Activated CD8-positive, alpha-beta memory T cell treated with anti-CD3 and anti-CD28 coated beads, Interleukin-2, amount 50 U/mL, for 24 hours (primary cell): Measurements from ENCODE around the gene HYAL3.
"Not testable (repeated sequence)": the region's sequence is repeated elsewhere in the genome, so short reads cannot be mapped to it uniquely, and the experiment has no call there.

Source experiments
- DNase-seq: peaks from one replicate; pipeline ENCODE4 v3.0.0-alpha.2; 2020; ENCODE audit errors: extremely low read depth

HYAL3 gene

DNA sequence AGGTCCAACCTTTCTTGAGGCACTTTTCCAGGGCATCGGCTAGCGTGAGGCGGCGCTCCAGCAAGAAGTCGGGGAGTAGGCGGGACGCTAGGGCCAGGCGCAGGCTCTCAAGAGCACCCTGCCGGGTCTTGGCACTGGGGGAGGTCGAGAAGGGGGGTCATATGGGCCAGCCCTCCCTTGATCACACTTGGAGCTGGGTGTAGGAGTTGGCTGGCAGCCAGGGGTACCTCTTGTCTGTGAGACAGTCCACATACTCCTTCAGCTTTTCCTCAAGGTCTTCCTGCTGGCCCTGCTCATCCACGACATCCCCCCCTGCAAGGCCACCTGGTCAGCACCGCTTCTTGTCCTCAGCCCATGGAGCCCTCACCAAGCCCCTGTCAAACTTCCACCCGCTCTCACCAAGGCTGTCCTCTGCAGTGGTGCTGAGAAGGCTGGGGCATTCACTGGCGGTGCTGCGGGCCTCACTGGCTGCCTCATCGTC lies 9.0 kb downstream of the HYAL3 start:
- no peak for DNase-seq

DNA sequence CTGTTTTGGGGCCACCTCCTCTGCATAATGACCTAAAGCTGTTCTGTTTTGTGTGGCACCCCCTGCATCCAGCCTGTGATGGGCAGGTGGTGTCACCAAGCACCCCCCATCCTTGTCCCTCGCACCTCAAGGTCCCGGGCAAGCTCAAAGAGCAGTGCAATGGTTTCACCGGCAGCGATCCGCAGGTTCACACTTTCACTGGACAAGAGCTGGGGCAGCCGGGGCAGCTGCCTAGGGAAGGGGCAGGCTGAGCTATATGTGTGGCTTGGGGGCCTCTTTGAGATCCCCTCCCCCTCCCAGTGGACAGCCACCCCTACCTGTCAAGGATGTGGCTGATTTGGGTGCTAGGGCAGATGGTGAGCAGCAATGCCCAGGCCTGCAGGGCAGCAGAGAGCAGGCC lies 10.1 kb downstream of the HYAL3 start:
- no peak for DNase-seq

DNA sequence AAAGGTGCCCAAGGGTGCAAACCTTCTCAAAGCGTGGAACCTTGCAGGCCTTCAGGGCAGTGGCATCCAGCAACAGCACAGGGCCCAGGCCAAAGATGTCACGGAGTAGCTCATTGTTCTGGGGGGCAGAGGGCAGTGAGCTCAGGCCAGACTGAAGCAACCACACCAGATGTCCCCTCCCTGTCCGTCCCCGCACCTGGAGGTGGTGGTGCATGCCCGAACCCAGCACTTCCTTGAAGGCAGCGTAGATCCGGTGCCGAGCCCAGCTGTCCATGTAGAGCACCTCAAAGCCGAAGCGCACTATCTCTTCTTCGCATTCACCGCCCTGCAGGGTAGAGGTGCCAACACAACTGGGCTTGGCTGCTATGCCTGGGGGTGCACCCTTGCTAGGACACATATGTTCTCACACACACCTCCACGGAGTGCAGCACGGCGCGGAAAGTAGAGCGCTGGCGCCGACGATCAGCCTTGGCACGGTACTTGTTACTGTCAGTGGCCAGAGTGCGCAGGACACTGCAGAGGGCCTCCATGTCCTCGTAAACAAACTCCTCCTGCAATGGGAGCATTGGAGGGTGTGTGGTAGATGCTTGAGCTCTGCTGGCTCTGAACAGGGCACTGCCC lies 10.7 kb downstream of the HYAL3 start:
- no peak for DNase-seq

DNA sequence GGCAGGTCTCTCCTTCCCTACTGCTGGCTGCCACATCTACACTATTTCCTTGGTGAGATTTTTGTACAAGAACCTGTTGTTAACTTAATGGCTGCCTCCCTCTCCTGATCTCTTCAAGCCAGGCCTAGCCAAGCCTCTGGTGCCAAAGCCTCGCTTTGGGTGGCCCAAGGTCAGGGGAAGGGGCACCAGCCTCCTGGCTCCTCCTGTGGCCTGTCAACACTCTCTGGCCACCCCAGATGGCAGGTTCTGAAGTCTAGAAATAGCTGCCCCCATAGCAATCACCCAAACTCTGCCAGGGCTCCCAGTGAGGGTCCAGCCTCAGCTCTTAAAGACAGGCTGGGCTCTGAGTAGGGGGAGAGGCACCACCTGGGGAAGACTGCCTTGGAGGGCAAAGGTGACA lies 11.9 kb downstream of the HYAL3 start:
- DNase-seq: no peak

DNA sequence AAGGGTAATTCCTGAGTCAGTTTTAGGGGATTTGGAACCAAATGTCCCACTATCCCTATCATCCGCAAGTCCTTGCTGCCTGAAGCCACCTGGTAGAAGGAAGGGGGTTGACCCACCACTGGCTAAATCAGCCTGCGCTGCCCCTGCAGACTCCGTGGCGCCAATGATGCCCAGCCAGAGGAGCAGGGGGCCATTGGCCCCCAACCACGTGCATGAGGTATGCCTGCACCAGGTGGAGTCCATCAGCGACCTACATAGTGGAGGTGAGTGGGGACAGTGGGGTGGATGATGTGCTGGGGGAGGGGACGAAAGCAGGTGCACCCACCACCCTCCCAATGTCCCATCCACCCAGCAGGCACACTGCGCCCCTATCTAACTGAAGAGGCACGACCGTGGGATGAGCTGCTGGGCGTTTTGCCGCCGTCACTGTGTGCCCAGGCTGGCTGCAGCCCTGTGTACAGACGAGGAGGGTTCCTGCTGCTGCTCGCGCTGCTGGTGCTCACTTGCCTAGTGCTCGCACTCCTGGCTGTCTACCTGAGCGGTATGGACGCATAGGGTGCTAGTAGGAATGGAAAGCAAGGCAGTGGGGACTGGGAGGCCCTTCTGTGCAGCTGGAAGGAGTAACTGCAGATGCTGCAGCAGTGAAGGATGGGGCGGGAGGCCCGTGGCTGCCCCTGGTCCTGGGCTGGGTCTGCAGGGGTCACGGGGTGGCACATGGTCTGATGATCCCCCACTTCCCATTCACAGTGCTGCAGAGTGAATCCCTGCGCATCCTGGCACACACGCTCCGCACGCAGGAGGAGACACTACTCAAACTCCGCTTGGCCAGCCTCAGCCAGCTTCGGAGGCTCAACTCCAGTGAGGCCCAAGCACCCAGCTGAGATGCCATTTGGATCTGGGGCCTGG lies 12.6 kb downstream of the HYAL3 start:
- DNase-seq: no peak

DNA sequence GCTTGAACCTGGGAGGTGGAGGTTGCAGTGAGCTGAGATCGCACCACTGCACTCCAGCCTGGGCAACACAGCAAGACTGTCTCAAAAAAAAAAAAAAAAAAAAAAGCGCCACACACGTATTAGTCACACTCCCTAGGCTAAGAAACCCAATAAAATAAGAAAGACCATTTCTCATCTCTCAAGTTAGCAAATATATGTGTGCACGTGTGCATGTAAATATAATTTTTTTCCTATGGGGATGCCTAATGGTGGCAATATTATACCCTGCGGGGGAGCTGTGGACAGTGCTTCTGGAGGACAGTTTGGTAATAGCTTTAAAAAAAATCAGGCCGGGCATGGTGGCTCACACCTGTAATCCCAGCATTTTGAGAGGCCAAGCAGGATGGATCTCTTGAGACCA lies 15.1 kb downstream of the HYAL3 start:
- not testable (repeated sequence) for DNase-seq

DNA sequence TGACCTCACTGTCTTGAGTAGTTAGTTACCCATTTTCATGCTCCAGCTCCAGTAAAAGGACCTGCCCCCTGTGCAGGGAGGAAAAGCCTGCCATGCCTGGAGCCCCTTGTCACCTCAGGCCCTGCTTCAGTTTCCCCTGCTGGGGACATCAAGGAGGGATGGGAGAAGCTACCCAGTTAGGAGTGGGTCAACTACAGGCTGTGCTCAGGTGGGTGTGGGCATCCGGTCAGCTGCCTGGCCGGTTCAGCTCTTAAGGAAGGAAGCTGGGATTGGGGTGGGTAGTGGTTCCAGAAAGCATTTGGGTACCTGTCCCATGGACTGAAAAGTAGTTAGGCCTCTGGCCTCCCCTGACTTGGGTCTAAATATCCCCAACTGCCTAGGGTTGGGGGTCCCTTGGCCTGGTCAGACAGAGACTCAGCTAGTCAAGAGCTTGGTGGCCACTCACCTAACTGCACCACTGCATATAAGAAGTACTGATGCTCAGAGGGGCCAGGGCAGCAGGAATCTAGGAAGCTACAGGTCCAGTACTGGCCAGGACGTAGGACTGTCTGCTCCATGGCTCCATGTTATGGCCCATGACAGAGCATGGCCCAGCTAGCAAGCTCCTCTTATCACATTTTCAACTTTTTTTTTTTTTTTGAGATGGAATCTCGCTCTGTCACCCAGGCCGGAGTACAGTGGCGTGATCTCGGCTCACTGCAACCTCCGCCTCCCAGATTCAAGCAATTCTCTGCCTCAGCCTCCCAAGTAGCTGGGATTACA lies 19.8 kb downstream of the HYAL3 start:
- no peak for DNase-seq

DNA sequence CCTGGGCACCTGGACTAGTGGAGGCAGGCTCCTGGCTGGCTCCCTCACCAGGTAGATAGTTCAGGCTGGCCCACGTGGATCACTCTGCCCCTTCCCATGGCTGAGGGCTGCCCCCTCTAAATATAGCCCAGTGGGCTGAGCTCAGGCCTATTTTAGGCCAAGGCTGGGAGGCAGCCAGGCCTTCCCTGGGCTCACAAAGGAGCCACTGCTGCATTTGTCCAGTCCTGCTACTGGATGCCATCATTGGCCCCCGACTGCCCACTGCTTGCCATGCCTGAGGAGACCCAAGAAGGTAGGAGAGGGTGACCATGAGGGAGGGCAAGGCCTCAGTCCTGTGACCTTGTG lies 20.4 kb downstream of the HYAL3 start, which contains the start of gene LSMEM2:
TSS of gene LSMEM2 (plus strand) at position 208 of the 345 bp plus-strand sequence. CDS start at position 235, 27 bp downstream.
- DNase-seq: no peak

DNA sequence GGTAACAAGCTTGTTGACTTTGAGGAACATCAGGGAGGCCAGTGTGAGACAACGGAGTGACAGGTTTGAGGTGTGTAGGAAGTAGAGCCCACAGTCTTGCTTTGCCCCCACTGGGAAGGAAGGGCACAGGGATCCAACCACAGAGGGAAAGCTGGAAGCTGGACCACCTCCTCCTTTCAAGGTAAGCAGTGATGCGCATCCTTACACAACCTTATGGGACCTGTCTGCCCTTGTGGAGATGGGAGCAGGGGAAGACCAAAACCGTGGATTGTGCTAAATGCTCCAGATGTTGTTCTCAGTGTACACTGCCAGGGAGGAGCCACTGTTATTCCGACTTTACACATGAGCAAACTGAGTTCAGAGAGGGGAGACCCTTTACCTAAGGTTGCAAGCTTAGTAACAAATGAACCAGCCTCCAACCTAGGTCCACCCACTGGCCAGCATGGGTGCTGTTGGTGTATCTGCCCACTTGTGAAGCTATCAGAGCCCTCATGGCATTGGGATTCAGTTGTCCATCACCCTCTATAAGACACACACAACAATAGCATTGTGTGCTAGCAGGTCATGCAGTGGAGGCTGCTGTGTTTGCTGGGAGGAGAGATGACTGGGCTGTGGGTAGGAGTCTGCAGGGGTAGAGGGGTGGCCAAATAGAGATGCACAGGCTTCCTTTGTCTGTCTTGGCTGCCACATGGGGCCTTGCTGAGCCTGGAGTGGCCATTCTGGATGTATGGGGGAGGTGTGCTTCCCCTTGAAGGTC lies 20.9 kb downstream of the HYAL3 start:
- no peak for DNase-seq

DNA sequence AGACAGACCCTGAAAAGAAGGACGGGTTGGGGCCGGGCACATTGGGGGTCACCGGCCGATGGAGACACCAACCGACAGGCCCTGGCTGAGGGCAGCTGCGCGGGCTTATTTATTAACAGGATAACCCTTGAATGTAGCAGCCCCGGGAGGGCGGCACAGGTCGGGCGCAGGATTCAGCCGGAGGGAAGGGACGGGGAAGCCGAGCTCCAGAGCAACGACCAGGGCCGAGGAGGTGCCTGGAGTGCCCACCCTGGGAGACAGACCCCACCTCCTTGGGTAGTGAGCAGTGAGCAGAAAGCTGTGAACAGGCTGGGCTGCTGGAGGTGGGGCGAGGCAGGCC lies 22.5 kb downstream of the HYAL3 start:
- DNase-seq: no peak

DNA sequence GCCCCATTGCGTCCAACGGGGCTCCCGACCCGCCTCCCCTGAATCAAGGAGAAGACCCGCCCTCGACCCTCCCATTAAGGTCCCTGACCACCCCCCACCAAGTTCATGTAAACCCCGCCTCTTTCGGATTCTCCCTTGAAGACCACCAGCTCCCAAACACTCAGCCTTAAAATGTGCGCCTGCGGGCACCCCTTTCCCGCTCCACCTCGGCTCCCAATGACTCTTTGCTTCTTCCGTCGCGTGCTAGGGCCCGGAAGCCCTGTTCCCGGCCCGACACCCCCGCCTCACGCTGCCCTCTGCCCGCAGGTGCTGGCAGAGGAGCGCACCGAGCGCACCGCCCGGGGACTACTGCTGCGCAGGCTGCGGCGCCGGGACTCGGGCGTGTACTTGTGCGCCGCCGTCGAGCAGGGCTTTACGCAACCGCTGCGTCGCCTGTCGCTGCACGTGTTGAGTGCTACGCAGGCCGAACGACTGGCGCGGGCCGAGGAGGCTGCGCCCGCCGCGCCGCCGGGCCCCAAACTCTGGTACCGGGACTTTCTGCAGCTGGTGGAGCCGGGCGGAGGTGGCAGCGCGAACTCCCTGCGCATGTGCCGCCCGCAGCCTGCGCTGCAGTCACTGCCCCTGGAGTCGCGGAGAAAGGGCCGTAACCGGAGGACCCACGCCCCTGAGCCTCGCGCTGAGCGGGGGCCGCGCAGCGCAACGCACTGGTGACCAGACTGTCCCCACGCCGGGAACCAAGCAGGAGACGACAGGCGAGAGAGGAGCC lies 23.0 kb downstream of the HYAL3 start:
- DNase-seq: no peak

DNA sequence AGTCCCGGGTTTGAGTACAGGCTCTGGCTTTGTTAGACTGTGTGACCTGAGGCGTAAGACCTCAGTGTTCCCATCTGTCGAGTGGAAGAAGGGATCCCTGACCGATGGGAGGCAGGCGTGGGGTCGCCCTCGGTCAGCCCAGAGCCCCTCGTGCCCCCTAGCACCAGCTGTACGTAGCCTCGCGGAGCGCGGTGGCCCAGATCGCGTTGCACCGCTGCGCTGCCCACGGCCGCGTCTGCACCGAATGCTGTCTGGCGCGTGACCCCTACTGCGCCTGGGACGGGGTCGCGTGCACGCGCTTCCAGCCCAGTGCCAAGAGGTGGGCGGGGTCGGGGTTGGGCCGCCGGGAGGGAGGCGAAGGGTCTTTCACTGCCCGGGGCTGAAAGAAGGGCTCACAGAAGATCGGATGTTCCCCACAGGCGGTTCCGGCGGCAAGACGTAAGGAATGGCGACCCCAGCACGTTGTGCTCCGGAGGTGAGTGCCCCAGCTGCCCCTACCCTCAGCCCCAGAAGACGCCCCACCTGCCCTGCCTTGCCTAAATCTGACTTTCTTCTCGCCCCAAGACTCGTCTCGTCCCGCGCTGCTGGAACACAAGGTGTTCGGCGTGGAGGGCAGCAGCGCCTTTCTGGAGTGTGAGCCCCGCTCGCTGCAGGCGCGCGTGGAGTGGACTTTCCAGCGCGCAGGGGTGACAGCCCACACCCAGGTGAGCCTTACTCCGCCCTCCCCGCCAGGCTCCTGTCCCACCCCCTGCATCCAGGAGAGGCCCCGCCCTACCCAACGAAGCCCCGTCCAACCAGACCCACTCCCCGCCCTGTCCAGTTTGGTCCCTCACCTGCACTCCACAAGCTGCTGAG lies 23.8 kb downstream of the HYAL3 start:
- DNase-seq: no peak

DNA sequence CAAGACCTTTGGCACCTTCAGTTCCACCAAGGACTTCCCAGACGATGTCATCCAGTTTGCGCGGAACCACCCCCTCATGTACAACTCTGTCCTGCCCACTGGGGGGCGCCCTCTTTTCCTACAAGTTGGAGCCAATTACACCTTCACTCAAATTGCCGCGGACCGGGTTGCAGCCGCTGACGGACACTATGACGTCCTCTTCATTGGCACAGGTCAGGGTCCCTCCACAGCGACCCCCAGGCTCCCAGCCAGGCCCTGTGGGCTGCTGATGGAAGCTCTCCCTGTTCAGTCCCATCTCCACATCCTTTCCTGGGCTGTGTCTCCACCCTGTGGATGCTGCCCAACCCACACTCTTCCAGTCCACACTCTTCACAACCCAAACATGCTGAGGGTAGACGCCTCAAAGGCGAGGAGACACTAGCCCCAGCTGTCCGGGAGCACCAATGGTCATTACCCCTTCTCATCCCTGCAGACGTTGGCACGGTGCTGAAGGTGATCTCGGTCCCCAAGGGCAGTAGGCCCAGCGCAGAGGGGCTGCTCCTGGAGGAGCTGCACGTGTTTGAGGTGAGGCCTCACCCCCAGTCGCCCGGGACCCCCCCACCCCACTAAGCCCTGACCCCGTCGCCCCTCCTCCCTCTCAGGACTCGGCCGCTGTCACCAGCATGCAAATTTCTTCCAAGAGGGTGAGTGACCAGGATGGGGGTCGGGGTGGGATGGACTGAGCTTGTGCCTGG lies 24.7 kb downstream of the HYAL3 start:
- peak; percentile 39 for DNase-seq

DNA sequence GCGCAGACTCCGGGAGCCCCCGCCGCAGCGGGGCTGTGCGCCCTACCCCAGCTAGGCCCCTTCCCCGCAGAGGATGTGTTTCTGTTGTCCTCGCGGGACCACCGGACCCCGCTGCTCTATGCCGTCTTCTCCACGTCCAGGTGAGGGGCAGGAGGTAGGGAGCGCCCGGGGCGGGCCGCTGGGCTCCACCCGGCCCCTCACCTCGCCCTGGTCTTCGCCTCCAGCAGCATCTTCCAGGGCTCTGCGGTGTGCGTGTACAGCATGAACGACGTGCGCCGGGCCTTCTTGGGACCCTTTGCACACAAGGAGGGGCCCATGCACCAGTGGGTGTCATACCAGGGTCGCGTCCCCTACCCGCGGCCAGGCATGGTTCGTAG lies 25.5 kb downstream of the HYAL3 start:
- DNase-seq: no peak

DNA sequence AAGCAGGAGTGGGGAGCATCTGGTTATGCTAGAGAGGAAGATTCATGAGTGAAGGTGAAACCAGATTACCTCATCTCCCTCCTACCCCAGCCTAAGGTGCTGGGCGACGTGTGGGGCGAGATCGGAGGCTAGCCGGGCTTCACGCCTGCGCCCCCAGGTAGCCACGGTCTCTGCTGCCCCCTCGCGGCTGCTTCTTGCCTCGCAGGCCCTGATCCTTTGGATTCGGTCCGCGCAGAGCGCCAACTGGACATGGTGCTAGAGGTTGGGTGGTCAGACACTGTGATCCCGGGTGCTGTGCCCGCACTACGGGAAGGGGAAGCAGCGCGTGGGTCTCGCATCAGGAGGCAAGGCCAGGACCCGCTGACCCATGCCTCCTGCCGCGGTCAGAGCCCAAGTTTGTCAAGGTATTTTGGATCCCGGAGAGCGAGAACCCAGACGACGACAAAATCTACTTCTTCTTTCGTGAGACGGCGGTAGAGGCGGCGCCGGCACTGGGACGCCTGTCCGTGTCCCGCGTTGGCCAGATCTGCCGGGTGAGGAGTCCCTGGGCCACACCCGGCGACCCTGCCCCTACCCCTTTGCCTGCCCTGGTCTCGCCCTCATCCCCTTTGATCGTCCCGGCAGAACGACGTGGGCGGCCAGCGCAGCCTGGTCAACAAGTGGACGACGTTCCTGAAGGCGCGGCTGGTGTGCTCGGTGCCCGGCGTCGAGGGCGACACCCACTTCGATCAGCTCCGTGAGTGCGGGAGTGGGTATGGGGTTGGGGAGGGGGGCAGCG lies 26.1 kb downstream of the HYAL3 start:
- DNase-seq: peak; percentile 73

DNA sequence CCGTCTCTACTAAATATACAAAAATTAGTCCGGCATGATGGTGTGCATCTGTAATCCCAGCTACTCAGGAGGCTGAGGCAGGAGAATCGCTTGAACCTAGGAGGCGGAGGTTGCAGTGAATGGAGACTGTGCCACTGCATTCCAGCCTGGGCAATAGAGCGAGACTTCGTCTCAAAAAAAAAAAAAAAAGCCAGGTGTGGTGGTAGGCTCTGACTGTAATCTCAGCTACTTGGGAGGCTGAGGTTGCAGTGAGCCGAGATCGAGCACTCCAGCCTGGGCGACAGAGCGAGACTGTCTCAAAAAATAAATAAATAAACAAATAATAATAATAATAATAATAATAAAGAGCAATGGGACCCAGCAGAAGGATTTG lies 26.7 kb downstream of the HYAL3 start:
- DNase-seq: not testable (repeated sequence)

DNA sequence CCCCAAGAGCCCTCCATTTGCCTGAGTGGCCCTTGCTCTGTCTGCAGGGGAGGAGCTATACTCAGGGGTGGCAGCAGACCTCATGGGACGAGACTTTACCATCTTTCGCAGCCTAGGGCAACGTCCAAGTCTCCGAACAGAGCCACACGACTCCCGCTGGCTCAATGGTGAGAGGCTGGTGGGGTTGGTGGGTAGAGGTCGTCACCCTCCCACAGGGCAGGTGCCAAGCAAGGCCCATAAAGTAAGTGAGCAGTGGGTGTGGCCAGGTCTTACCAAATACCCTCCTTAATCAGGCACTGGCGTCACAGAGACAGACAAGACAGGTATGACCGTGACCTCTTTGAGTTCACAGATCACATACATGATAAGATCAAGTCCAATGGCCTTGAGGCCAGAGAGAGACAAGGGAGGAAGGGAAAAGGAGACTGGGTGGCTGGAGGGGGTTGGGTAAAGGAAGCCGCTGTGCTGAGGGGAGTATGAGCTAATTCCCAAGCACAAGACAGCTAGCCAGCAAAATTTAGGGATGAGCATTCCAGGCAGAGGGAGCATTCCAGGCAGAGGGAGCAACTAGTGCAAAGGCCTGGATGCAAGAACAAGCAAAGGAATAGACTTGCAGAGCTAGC lies 27.8 kb downstream of the HYAL3 start:
- no peak for DNase-seq
